GM12878 (cell line): ENCODE data around the gene ARL3. TPM values are rescaled to one million over a fixed set of nuclear protein-coding genes. Genes with fewer than 3 reads are reported as not detected.

Experiments
- MEF2A ChIP-seq: IDR thresholded peaks from 2 replicates; pipeline ENCODE4 v1.6.1; 2011; ENCODE audit warnings: low read depth, mild to moderate bottlenecking, low read length, moderate library complexity; ENCODE audit not compliant: insufficient read depth
- PRDM15 ChIP-seq: fragments of 450-650 bp; formaldehyde crosslinking; IDR thresholded peaks from 2 replicates; pipeline ENCODE4 v1.4.0; 2020; ENCODE audit warnings: mild to moderate bottlenecking, moderate library complexity
- RAD21 ChIP-seq: IDR thresholded peaks from 2 replicates; pipeline ENCODE4 v1.6.1; 2011; ENCODE audit warnings: mild to moderate bottlenecking, low read depth, low read length, moderate library complexity; ENCODE audit not compliant: insufficient read depth
- SREBF1 ChIP-seq: IDR thresholded peaks from 2 replicates; pipeline ENCODE4 v1.6.1; 2012; ENCODE audit warnings: mild to moderate bottlenecking, low read length
- TCF7 ChIP-seq: IDR thresholded peaks from 2 replicates; pipeline ENCODE4 v1.6.1; 2014; ENCODE audit warnings: antibody characterized with exemption, borderline replicate concordance
- ZNF592 ChIP-seq: fragments of 450-650 bp; IDR thresholded peaks from 2 replicates; pipeline ENCODE4 v1.6.1; 2017; ENCODE audit warnings: mild to moderate bottlenecking, moderate library complexity
- polyA plus RNA-seq, 11 experiments: library from polyadenylated mRNA; depleted of rRNA in 4 of 11; unstranded in 6 of 11; stranded (reverse) in 5 of 11; fragments of >200 nt; fragmentation: Nextera tagmentation in 4 of 11; fragmentation: Illumina TruSeq in 1 of 11; extraction: Ambion mirVana in 4 of 11; extraction: Trizol in 1 of 11; gene quantifications; 1 replicate in 1 of 11; 2 replicates in 10 of 11; pipeline versions ENCODE4 v1.2.1 to v1.2.3, GENCODE V29; 2011 to 2016; ENCODE audit warnings: inconsistent platforms in 2 of 11, missing spikeins in 2 of 11, low read depth in 1 of 11
- total RNA-seq, 4 experiments: library from RNA; depleted of rRNA in 3 of 4; stranded (reverse); fragments of >200 nt in 3 of 4; fragmentation: Illumina TruSeq in 1 of 4; extraction: Trizol in 1 of 4; gene quantifications; 2 replicates each; pipeline versions ENCODE4 v1.2.1 to v1.2.3, GENCODE V29; 2013 to 2021
- TF ChIP-seq, protein P1 (sequence below): fragments of 450-650 bp; IDR thresholded peaks from 2 replicates; pipeline ENCODE4 v1.6.1; 2016; ENCODE audit warnings: mild to moderate bottlenecking

The ARL3 gene
- total and polyA plus RNA-seq, 10 of the 15 experiments (the other 5 are each of a cell fraction or from before 2014, with no cell fraction given): 4.9 to 26.1 (median 11.0) TPM

DNA sequence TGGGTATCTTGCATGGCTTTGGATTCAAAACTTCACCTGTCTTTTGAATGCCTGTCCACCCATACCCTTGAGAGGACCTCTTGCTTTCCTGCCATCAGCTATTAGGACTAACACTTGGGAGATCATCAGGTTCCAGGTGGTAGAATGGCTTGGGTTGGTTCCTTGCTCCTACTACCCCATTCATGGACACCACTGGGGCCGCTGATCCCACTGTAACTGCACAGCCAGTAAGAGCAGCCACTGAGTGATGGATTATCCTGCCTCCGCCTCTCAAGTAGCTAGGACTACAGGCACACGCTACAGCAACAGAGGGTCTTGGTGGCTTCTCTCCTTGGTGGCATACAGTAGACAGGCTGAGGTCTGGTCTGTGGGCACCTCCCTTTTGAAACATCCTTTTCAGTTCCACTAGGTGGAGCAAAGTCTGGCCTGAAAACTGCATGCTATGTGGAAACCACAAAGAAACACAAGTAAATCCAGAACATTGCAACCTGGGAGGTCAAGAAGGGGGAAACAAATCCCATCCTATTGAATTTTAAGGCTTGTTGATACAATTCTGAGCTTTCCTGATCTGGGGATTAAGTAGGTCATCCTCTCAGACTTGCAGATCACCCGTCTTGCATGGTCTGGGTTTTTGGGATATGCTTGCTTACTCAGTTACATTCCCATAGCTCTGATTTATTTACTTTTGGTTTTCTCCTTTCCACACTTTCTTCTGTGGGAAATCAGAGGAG is 38.9 kb upstream of the ARL3 start (continued):
- TF ChIP-seq PRDM15 (CRISPR knock-in tag): no peak
- TF ChIP-seq TCF7: no peak
- no peak for TF ChIP-seq MEF2A
- TF ChIP-seq SREBF1: no peak
- TF ChIP-seq ZNF592: no peak
- TF ChIP-seq, protein P1, sequence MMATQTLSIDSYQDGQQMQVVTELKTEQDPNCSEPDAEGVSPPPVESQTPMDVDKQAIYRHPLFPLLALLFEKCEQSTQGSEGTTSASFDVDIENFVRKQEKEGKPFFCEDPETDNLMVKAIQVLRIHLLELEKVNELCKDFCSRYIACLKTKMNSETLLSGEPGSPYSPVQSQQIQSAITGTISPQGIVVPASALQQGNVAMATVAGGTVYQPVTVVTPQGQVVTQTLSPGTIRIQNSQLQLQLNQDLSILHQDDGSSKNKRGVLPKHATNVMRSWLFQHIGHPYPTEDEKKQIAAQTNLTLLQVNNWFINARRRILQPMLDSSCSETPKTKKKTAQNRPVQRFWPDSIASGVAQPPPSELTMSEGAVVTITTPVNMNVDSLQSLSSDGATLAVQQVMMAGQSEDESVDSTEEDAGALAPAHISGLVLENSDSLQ: no peak
- peak; percentile 71 for TF ChIP-seq RAD21
